ENCODE measurements around the gene TIMM17B. TPM values are rescaled to one million over a fixed set of nuclear protein-coding genes. Genes with fewer than 3 reads are reported as not detected.

Gene TIMM17B
- total RNA-seq, 6 donors from 2014 or later: 29.6 to 49.6 (median 42.6) TPM

DNA sequence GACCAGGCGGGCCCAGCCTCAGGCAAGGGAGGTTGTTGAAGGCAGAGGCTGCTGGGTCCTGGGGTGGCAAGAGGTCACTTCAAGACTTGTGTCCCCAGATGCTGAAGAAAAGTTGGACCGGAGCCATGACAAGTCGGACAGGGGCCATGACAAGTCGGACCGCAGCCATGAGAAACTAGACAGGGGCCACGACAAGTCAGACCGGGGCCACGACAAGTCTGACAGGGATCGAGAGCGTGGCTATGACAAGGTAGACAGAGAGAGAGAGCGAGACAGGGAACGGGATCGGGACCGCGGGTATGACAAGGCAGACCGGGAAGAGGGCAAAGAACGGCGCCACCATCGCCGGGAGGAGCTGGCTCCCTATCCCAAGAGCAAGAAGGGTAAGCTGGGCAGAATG, 4.6 kb upstream of the TIMM17B start:
- no peak overlapping the region for H3K4me3 ChIP-seq
- DNase-seq (no peak), ATAC-seq (ENCODE audit: low FRiP score in 2 of 2) (no peak)
- 94 to 95% methylated on average over 16 to 20 of the region's 20 CpGs for WGBS, 2 donors
- no peak overlapping the region for H3K27ac ChIP-seq
- H3K36me3 ChIP-seq: peaks cover 2 to 57% (median 21%) of the 10 kb centered on the region in 4 donors
- H3K27me3 ChIP-seq: no peaks in the 10 kb centered on the region
- peaks cover 0 to 3% (median 0%) of the 10 kb centered on the region in 4 donors for H3K9me3 ChIP-seq
- TF ChIP-seq POLR2AphosphoS5 (IDR thresholded peaks at IDR 0.05): no peak
- peaks cover 0 to 8% (median 4%) of the 10 kb centered on the region in 4 donors for H3K4me1 ChIP-seq

DNA sequence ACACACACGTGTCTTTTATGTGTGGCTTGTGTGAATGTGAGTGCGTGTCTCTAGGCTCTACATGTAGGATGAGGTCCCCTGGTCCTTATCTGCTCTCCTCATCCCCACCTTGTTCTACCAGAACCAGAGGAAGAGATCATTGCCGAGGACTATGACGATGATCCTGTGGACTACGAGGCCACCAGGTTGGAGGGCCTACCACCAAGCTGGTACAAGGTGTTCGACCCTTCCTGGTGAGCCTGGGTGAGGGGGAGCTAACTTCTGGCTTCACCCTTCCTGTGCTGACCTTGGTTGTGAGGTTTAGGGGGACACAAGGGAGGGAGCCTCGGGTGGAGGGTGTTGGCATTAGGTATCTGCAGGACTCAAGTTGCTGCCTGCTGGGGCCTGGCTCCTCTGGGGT, 3.5 kb upstream of the TIMM17B start:
- H3K27me3 ChIP-seq: no peaks in the 10 kb centered on the region
- peaks cover 4 to 14% (median 10%) of the 10 kb centered on the region in 4 donors for H3K4me1 ChIP-seq
- H3K4me3 ChIP-seq: no peak overlapping the region
- no peak for ATAC-seq (ENCODE audit: low FRiP score in 2 of 2)
- peaks cover 0 to 3% (median 0%) of the 10 kb centered on the region in 4 donors for H3K9me3 ChIP-seq
- 83 to 87% methylated on average over 4 to 7 of the region's 7 CpGs for WGBS, 2 donors
- peaks cover 0 to 48% (median 21%) of the 10 kb centered on the region in 4 donors for H3K36me3 ChIP-seq
- DNase-seq: no peak
- H3K27ac ChIP-seq: no peak overlapping the region
- no peak for TF ChIP-seq EP300 (IDR thresholded peaks at IDR 0.05)
- TF ChIP-seq POLR2A (IDR thresholded peaks at IDR 0.05): no peak
- TF ChIP-seq POLR2AphosphoS5 (IDR thresholded peaks at IDR 0.05): no peak
- TF ChIP-seq, protein P1, sequence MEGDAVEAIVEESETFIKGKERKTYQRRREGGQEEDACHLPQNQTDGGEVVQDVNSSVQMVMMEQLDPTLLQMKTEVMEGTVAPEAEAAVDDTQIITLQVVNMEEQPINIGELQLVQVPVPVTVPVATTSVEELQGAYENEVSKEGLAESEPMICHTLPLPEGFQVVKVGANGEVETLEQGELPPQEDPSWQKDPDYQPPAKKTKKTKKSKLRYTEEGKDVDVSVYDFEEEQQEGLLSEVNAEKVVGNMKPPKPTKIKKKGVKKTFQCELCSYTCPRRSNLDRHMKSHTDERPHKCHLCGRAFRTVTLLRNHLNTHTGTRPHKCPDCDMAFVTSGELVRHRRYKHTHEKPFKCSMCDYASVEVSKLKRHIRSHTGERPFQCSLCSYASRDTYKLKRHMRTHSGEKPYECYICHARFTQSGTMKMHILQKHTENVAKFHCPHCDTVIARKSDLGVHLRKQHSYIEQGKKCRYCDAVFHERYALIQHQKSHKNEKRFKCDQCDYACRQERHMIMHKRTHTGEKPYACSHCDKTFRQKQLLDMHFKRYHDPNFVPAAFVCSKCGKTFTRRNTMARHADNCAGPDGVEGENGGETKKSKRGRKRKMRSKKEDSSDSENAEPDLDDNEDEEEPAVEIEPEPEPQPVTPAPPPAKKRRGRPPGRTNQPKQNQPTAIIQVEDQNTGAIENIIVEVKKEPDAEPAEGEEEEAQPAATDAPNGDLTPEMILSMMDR (IDR thresholded peaks at IDR 0.05): no peak

DNA sequence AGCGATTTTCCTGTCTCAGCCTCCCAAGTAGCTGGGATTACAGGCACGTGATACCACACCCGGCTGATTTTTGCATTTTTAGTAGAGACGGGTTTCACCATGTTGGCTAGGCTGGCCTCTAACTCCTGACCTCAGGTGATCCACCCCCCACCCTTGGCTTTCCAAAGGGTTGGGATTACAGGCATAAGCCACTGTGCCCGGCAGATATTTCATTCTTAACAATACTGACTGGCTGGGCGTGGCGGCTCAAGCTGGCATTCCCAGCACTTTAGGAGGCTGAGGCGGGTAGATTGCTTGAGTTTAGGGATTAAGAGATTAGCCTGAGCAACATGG, 1.5 kb upstream of the TIMM17B start:
- peak overlapping the region in 1 of 4 donors; percentile 16 for H3K27ac ChIP-seq
- TF ChIP-seq EP300 (IDR thresholded peaks at IDR 0.05): no peak
- TF ChIP-seq, protein P1 (IDR thresholded peaks at IDR 0.05): no peak
- H3K4me3 ChIP-seq: peak overlapping the region in 1 of 4 donors; percentile 72

DNA sequence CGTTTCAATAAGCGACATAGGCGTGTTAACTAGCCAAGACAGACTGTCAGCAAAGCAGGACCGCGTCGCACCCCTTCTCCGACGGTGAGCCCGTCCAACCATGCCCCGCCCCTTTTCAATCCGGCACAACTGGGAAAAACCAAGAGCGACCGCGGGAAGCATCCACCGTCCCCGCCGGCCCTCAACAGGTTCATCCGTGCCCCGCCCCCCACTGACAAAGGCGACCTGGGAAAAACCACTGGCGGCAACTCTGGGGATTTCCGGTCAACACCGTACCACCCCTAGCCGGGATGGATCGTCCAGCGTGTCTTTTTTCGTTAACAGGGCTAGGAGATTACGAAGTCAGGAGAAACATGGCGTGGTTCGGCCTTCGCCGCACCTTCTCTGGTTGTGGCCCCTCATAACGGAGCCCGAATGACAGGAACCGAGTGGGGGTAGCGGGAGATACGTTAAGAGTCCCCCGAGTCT, 377 bp downstream of the TIMM17B start:
- peaks cover 4 to 16% (median 10%) of the 10 kb centered on the region in 4 donors for H3K4me1 ChIP-seq
- peak overlapping the region; percentile 95 to 96 (median 96) for H3K27ac ChIP-seq
- H3K27me3 ChIP-seq: no peaks in the 10 kb centered on the region
- peaks cover 0 to 29% (median 12%) of the 10 kb centered on the region in 4 donors for H3K36me3 ChIP-seq
- H3K4me3 ChIP-seq: peak overlapping the region; percentile 36 to 72 (median 68)
- peak; percentile 84 for DNase-seq
- peak in 1 of 2 donors; percentile 1 for TF ChIP-seq POLR2AphosphoS5 (IDR thresholded peaks at IDR 0.05)
- TF ChIP-seq POLR2A (IDR thresholded peaks at IDR 0.05): no peak
- 0 to 46% methylated on average over 1 to 38 of the region's 38 CpGs for WGBS, 2 donors
- peak; percentile 83 to 89 for ATAC-seq (ENCODE audit: low FRiP score in 2 of 2)
- peaks cover 0 to 3% (median 0%) of the 10 kb centered on the region in 4 donors for H3K9me3 ChIP-seq

More for the DNA sequence above, 1.5 kb upstream of the TIMM17B start:
- Histone ChIP-seq H3K36me3 (peaks cover 0 to 33% (median 17%) of the 10 kb centered on the region in 4 donors), H3K9me3 (peaks cover 0 to 3% (median 0%) of the 10 kb centered on the region in 4 donors), H3K27me3 (no peaks in the 10 kb centered on the region), H3K4me1 (peaks cover 4 to 15% (median 10%) of the 10 kb centered on the region in 4 donors)
- WGBS, 2 donors: 85 to 91% methylated on average over 5 to 8 of the region's 8 CpGs
- DNase-seq (no peak), ATAC-seq (ENCODE audit: low FRiP score in 2 of 2) (no peak)

DNA sequence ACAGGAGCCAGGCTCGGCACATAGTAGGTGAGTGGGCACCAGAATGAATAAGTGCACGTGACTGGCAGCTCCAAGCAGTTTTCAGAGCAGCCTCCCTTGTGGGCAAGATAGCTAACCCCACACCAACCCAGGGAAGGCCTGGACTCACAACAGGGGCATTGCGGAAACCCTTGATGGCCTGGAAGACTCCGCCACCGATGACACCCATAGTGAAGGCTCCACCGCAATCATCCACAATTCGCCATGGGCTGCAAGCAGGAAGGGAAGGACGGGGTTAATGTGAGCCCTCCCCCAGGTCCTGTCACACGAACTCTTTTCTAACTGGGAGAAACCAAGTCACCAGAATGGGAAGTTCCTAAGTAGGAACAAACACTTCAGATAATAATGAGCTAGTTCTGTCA, 957 bp downstream of the TIMM17B start:
- Histone ChIP-seq H3K4me3 (peak overlapping the region in 3 of 4 donors; percentile 65 to 72 (median 71)), H3K27ac (peak overlapping the region; percentile 95 to 96 (median 96)), H3K27me3 (no peaks in the 10 kb centered on the region), H3K9me3 (peaks cover 0 to 3% (median 0%) of the 10 kb centered on the region in 4 donors), H3K36me3 (peaks cover 0 to 23% (median 10%) of the 10 kb centered on the region in 4 donors), H3K4me1 (peaks cover 7 to 20% (median 15%) of the 10 kb centered on the region in 4 donors)
- no peak for ATAC-seq (ENCODE audit: low FRiP score in 2 of 2)
- no peak for TF ChIP-seq POLR2A (IDR thresholded peaks at IDR 0.05)
- TF ChIP-seq EP300 (IDR thresholded peaks at IDR 0.05): no peak
- TF ChIP-seq POLR2AphosphoS5 (IDR thresholded peaks at IDR 0.05): no peak
- TF ChIP-seq, protein P1 (IDR thresholded peaks at IDR 0.05): no peak
- WGBS, 2 donors: 64 to 67% methylated on average over 1 to 9 of the region's 9 CpGs
- no peak for DNase-seq

DNA sequence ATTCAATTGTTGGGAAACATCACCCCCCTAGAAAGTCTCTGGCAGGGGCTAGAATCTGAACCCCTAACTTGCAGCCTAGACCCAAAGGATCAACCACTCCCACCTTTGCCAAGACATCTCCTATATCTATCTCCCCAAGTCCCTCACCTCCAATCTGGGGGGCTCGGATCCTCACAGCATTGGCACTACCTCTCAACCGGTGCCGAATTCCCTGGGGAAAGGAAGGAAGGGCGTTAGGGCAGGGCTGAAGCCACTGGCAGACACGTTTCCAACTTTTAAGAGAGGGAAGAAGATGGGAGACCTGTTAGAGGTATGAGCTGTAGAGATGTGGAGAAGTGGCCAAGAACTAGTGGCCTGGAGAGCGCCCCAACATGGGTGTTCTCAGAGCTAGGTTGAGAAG, 2.7 kb downstream of the TIMM17B start:
- TF ChIP-seq POLR2AphosphoS5 (IDR thresholded peaks at IDR 0.05) (no peak), POLR2A (IDR thresholded peaks at IDR 0.05) (no peak), EP300 (IDR thresholded peaks at IDR 0.05) (no peak)
- TF ChIP-seq, protein P1 (IDR thresholded peaks at IDR 0.05): no peak
- WGBS, 2 donors: 84 to 95% methylated on average over 5 to 6 of the region's 6 CpGs
- Histone ChIP-seq H3K27me3 (no peaks in the 10 kb centered on the region), H3K27ac (no peak overlapping the region), H3K9me3 (peaks cover 0 to 3% (median 0%) of the 10 kb centered on the region in 4 donors), H3K4me3 (no peak overlapping the region), H3K4me1 (peaks cover 10 to 24% (median 15%) of the 10 kb centered on the region in 4 donors), H3K36me3 (peaks cover 0 to 14% (median 3%) of the 10 kb centered on the region in 4 donors)
- ATAC-seq (ENCODE audit: low FRiP score in 2 of 2): no peak
- no peak for DNase-seq
